Ramos (cell line): ENCODE results near the gene UCK2.

Source experiments
- in situ Hi-C: fragments of 300-500 bp; cut with MboI; formaldehyde crosslinking; loops from one replicate; pipeline ENCODE4 v1.14.3; 2022; ENCODE audit warnings: low sequenced_read_pairs; ENCODE audit not compliant: unreplicated experiment

UCK2 gene

GRCh38 chr1:165833358-165833757, 5.9 kb downstream of the UCK2 start:
- in situ Hi-C loops: no loop called here

- in situ Hi-C loops: no loop called here
These were observed 6.8 kb downstream of the UCK2 start for GRCh38 chr1:165834229-165834628.

DNA sequence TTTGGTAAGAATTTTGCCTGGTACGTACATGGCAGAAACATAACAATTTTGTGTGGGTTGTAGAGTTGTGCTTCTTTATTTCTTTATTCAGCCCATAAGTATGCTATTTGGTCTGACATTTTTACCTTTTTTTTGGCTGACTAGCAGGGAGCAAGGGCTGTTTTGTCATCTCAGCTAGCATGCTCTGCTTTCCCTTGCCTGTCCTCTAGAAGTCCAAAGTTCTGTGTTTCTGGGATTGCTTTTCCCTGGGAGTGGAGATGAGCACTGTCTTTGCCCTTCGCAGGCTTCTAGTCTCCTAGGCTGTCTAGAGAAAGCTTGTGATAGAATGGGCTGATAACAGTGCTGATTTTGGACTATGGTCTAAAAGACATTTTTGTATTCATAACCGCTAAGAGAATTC, 7.5 kb downstream of the UCK2 start:
- in situ Hi-C loops: no loop called here

GRCh38 chr1:165836664-165837482, 9.5 kb downstream of the UCK2 start:
- in situ Hi-C loops: no loop called here

DNA sequence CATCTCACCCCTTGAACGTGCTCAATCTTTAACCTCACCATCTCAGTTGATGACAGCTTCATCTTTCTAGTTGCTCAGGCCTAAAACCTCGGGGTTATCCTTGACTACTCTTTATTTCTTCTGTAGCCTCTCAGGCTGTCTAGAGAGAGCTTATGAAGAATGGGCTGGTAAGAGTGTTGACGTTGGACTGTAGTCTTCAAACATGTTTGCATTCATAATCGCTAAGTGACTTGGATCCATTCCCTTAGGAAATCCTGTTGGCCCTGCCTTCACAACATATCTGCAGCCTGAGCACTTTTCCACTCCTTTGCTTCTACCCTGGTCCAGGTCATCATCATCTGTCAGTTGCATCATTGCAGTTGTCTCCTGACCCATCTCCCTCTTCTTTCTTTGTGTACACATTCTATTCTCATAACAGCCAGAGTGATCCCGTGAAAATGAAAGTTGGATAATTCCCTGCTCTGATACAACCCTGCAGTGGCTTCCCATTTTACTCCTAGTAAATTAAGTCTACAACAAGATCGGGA, 10.5 kb downstream of the UCK2 start:
- in situ Hi-C loops: no loop called here

GRCh38 chr1:165840423-165840822, 13.0 kb downstream of the UCK2 start:
- in situ Hi-C loops: no loop called here

DNA sequence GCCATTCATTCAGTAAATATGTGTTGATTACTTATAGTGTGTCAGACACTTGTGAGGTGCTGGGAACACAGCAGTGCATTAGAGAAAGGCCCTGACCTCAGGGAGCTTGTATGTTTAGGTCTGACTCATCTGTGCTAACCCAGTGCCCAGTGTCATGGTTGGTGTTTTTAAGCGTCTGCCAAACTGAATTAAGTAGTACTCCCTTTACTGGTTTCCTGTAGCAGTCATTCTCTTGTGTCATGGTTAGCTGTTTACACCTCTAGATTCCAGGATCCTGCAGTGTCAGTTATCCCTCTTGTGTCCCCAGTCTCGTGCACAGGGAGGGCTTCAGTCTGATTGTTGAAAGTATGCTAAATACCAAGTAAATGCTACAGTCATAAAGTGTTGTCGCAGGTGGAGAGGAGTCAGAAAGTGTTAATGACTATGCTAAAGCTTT, 14.2 kb downstream of the UCK2 start:
- in situ Hi-C loops: no loop called here

GRCh38 chr1:165842023-165842670, 14.7 kb downstream of the UCK2 start:
- in situ Hi-C loops: no loop called here

GRCh38 chr1:165842671-165843129, 15.3 kb downstream of the UCK2 start:
- in situ Hi-C loops: no loop called here

DNA sequence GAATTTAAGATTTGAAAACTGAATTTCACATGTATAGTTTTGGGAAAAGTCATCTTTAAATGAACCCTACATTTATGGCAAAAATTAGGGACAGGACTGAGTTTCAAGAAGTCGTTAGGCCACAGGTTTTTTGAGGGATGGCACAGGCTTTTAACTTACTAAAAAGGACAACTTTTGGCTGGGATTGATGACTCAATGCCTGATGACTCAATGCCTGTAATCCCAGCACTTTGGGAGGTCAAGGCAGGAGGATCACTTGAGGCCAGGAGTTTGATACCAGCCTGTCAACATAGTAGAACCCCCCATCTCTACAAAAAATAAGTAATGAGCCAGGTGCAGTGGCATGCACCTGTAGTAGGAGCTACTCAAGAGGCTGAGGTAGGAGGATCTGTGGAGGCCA, 15.9 kb downstream of the UCK2 start:
- in situ Hi-C loops: no loop called here

- in situ Hi-C loops: no loop called here
These were observed 16.8 kb downstream of the UCK2 start for GRCh38 chr1:165844114-165844798.

- in situ Hi-C loops: no loop called here
These were observed 17.5 kb downstream of the UCK2 start for GRCh38 chr1:165844933-165845332.

DNA sequence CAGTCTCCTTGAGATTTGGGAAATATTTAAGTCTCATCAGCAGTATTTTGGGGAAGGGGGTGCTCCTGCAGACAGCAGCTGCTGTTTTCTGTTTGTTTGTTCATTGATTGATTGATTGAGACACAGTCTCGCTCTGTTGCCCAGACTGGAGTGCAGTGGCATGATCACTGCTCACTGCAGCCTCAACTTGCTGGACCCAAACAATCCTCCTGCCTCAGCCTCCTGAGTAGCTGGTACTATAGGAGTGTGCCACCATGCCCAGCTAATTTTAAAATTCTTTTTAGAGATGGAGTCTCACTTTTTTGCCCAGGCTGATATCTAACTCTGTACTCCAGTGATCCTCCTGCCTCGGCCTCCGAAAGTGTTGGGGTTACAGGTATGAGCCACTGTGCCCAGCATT, 18.2 kb downstream of the UCK2 start:
- in situ Hi-C loops: no loop called here

GRCh38 chr1:165845992-165846748, 18.8 kb downstream of the UCK2 start:
- in situ Hi-C loops: no loop called here

DNA sequence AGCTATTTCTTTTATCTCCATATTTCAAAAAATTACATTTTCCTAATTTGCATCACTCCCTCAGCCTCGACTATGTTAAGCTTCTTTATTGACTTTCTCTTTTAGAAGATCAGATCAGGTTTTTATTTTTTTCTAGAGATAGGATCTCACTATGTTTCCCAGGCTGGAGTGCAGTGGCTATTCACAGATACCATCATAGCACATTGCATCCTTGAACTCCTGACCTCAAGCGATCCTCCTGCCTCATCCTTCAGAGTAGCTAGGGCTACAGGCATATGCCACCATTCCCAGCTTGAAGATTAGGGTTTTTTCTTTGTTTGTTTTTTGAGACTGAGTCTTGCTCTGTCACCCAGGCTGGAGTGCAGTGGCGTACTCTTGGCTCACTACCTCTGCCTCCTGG, 20.1 kb downstream of the UCK2 start:
- in situ Hi-C loops: no loop called here

DNA sequence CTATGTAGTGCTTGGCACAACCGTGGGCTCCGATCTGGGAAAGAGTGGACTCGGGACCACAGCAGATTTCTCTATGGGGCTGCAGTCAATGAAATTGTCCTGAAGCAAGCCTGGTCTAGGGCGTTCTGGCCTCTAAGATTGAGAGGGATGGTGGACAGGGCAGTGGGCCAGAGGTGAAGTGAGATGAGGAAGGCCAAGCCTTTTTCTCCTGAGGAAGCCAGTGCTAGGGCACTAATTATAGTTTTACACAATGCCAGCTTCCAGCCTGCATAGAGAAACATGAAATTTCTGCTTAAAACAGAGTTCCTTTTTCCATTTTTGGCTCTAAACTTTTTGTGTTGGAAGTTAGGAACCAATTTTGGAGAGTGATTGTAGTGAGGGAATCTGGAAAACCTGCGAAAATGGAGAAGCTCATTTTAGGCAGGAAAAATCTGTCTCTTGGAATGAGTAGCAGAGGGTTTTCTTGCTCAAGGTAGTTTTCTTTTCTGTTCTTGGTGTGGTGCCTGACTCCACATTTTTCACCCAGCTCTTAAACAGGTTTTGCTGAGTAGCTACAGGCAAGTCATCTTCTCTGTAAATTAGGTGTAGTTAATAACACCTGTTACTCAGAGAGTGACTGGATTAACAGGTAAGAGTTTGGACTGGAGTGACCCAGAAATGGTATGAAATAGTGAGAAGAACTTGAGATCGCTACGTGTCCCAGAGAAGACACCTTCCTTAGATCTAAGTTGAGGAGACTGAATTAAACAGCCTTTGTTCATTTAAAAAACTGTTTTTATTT, 22.1 kb downstream of the UCK2 start:
- in situ Hi-C loops: no loop called here

GRCh38 chr1:165851034-165851658, 23.7 kb downstream of the UCK2 start:
- in situ Hi-C loops: no loop called here

- in situ Hi-C loops: no loop called here
These were observed 25.5 kb downstream of the UCK2 start for GRCh38 chr1:165852871-165853270.

DNA sequence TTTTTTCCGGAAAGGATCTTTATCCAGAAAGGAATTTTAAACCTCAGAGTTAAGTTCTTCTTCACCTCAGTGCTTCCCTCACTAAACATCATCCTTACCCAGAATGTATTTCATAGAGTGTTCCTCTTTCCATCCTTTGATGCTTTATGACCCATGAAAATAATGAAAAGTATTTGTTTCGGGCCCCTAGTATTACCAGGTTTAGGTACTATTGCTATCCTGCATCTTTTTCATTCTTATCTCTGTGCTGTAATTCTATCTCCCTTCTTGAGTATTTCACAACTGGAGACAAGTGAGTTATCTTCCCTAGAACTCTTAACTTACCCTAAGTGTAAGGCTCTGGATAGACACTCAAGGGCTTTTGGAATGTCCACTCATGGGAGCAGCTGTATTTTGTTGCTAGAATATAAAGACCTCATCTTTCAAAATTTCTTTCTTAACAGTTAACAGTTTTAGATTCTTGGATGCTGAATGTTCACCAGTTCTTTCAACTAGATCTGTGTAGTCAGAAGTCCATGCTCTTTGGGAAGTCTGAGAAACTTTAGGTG, 26.2 kb downstream of the UCK2 start:
- in situ Hi-C loops: no loop called here
